Measurements from ENCODE around the gene DLD. TPM values are rescaled to one million over a fixed set of nuclear protein-coding genes. Genes with fewer than 3 reads are reported as not detected.

The DLD gene
- total and polyA plus RNA-seq, 9 of the 15 experiments (the other 6 are each of a cell fraction or from before 2014, with no cell fraction given) = 130 to 639 (median 247) TPM

GRCh38 chr7:107918948-107919347 is 28.0 kb downstream of the DLD start (continued):
- TF ChIP-seq SMARCC2 (IDR thresholded peaks at IDR 0.05; ENCODE audit: low read depth) = no peak
- TF ChIP-seq ZBTB40 (IDR thresholded peaks at IDR 0.05) = no peak
- TF ChIP-seq ZBTB40 (CRISPR knock-in tag; IDR thresholded peaks at IDR 0.05) = no peak
- TF ChIP-seq HCFC1 (IDR thresholded peaks at IDR 0.05; ENCODE audit: low read depth, low read length) = no peak
- TF ChIP-seq SRSF9 (IDR thresholded peaks at IDR 0.05; ENCODE audit: borderline replicate concordance, low read depth, low read length) = no peak
- no peak for TF ChIP-seq MITF (IDR thresholded peaks at IDR 0.05)
